CD4-positive, alpha-beta memory T cell (primary cell): ENCODE measurements around the gene CELF2. TPM values are rescaled to one million over a fixed set of nuclear protein-coding genes. Genes with fewer than 3 reads are reported as not detected.

Experiments used
- CTCF ChIA-PET: fragments of 350-600 bp; sonication (Branson Sonifier 250); formaldehyde crosslinking; loops from one replicate; lab custom pipeline; 2021; ENCODE audit warnings: inconsistent platforms; ENCODE audit not compliant: partially characterized antibody; lab: Charles Lee
- POLR2A ChIA-PET: fragments of 350-600 bp; sonication (Branson Sonifier 250); formaldehyde crosslinking; loops from one replicate; lab custom pipeline; 2021; ENCODE audit not compliant: partially characterized antibody; lab: Charles Lee
- DNase-seq, 5 donors: peaks; one replicate each; pipeline versions ENCODE4 v3.0.0 to v3.0.0-alpha.2; 2020 to 2022; ENCODE audit warnings: mixed read lengths in 1 of 5
- H3K27ac ChIP-seq: one replicate; pipeline ENCODE4 v1.7.0; 2013; ENCODE audit warnings: low read depth, low read length
- H3K27me3 ChIP-seq: 2 replicates; pipeline ENCODE4 v1.7.0; 2013; ENCODE audit warnings: mild to moderate bottlenecking, low read length, moderate library complexity; ENCODE audit not compliant: insufficient read depth
- H3K36me3 ChIP-seq: 2 replicates; pipeline ENCODE4 v1.7.0; 2013; ENCODE audit warnings: mild to moderate bottlenecking, low read length, moderate library complexity; ENCODE audit not compliant: insufficient read depth
- H3K4me1 ChIP-seq: 2 replicates; pipeline ENCODE4 v1.7.0; 2013; ENCODE audit warnings: mild to moderate bottlenecking, low read length, moderate library complexity; ENCODE audit not compliant: insufficient read depth
- H3K4me3 ChIP-seq, 2 donors: one replicate each; pipeline ENCODE4 v1.7.0; 2013; ENCODE audit warnings: low read length in 2 of 2, mild to moderate bottlenecking in 1 of 2
- H3K9me3 ChIP-seq, 2 donors: one replicate each; pipeline ENCODE4 v1.7.0; 2013; ENCODE audit warnings: low read length in 2 of 2, control low read depth in 1 of 2; ENCODE audit not compliant: control insufficient read depth in 1 of 2
- H3K27ac Mint-ChIP-seq, 7 donors: one replicate each; pipeline ENCODE4 v1.8.0; 2020 to 2021; ENCODE audit warnings: mixed read lengths in 7 of 7, mild to moderate bottlenecking in 6 of 7, inconsistent platforms in 3 of 7, moderate library complexity in 3 of 7
- H3K27me3 Mint-ChIP-seq, 2 donors: one replicate each; pipeline ENCODE4 v1.8.0; 2020 to 2021; ENCODE audit warnings: mixed read lengths in 2 of 2
- H3K36me3 Mint-ChIP-seq, 2 donors: one replicate each; pipeline ENCODE4 v1.8.0; 2020 to 2021; ENCODE audit warnings: mixed read lengths in 2 of 2, inconsistent platforms in 1 of 2, mild to moderate bottlenecking in 1 of 2
- H3K4me1 Mint-ChIP-seq, 4 donors: one replicate each; pipeline ENCODE4 v1.8.0; 2020 to 2021; ENCODE audit warnings: mixed read lengths in 4 of 4, mild to moderate bottlenecking in 1 of 4
- H3K4me3 Mint-ChIP-seq, 8 donors: one replicate each; pipeline ENCODE4 v1.8.0; 2020 to 2021; ENCODE audit warnings: mixed read lengths in 8 of 8, mild to moderate bottlenecking in 7 of 8, moderate library complexity in 6 of 8, inconsistent platforms in 3 of 8
- H3K9me3 Mint-ChIP-seq, 8 donors: one replicate each; pipeline ENCODE4 v1.8.0; 2020 to 2021; ENCODE audit warnings: mixed read lengths in 8 of 8, mild to moderate bottlenecking in 5 of 8, inconsistent platforms in 3 of 8, moderate library complexity in 1 of 8
- intact Hi-C: fragments of 100-400 bp; cut with micrococcal nuclease; formaldehyde crosslinking; loops from one replicate; pipeline ENCODE4 v1.15.1; 2023
- polyA plus RNA-seq, 2 donors: library from polyadenylated mRNA; unstranded; fragments of 300-500 nt; fragmentation: Illumina TruSeq; gene quantifications; one replicate each; pipeline ENCODE4 v1.2.3, GENCODE V29; 2021
- total RNA-seq, 2 experiments: library from RNA; stranded (reverse); gene quantifications; one replicate each; pipeline ENCODE4 v1.2.3, GENCODE V29; 2021

CELF2 gene
- total and polyA plus RNA-seq, 4 experiments from 2014 or later: 122 to 180 (median 167) TPM

DNA sequence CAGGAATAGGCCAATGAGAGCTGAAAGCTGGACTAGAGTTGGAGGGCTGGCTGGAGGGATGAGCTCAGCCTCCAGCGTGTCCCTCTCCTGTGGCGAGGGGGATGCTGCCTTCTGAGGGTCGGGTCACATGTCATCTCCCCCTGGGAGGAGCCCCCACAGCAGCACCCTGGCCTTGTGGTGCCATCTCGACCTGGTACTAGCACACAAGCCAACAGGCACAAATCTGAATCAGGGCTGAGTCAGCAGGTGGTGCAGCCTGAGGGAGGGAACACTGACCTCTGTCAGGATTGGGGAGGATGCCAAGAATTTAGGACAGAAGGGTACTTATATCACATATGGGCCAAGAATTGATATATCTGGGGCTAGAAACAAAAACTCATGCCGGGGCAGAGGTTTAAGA lies 280.4 kb downstream of the CELF2 start:
- H3K27me3 ChIP-seq: no peaks in the 10 kb centered on the region
- Mint-ChIP-seq H3K27me3 (no peaks in the 10 kb centered on the region), H3K36me3 (peaks cover 86 to 96% of the 10 kb centered on the region in 2 donors), H3K4me1 (peaks cover 4 to 29% (median 23%) of the 10 kb centered on the region in 4 donors), H3K27ac (peak overlapping the region in 5 of 7 donors; percentile 54 to 79 (median 73)), H3K9me3 (peaks cover 0 to 6% (median 0%) of the 10 kb centered on the region in 8 donors), H3K4me3 (no peak overlapping the region)
- DNase-seq: no peak
- H3K9me3 ChIP-seq: no peaks in the 10 kb centered on the region
- CTCF ChIA-PET: no interaction called here
- no peak overlapping the region for H3K4me3 ChIP-seq
- peaks cover 72% of the 10 kb centered on the region for H3K36me3 ChIP-seq
- POLR2A ChIA-PET: interaction anchor here (1.3 kb wide), 1 partner anchor 135 kb away, joined by 3 read pairs; no protein-coding TSS in a partner anchor
- H3K27ac ChIP-seq: no peak overlapping the region
- intact Hi-C loops: no loop called here
- H3K4me1 ChIP-seq: no peaks in the 10 kb centered on the region

GRCh38 chr10:11299125-11299524 lies 281.5 kb downstream of the CELF2 start:
- Histone ChIP-seq H3K4me1 (no peaks in the 10 kb centered on the region), H3K9me3 (no peaks in the 10 kb centered on the region), H3K36me3 (peaks cover 72% of the 10 kb centered on the region), H3K27ac (no peak overlapping the region), H3K4me3 (no peak overlapping the region), H3K27me3 (no peaks in the 10 kb centered on the region)
- Mint-ChIP-seq H3K9me3 (peaks cover 0 to 6% (median 0%) of the 10 kb centered on the region in 8 donors), H3K4me3 (no peak overlapping the region), H3K36me3 (peaks cover 86 to 96% of the 10 kb centered on the region in 2 donors), H3K27ac (peak overlapping the region in 2 of 7 donors; percentile 23 to 59), H3K27me3 (no peaks in the 10 kb centered on the region), H3K4me1 (peaks cover 4 to 36% (median 20%) of the 10 kb centered on the region in 4 donors)
- intact Hi-C loops: no loop called here
- ChIA-PET CTCF (no interaction called here), POLR2A (no interaction called here)
- no peak for DNase-seq

- Histone ChIP-seq H3K4me3 (no peak overlapping the region), H3K4me1 (no peaks in the 10 kb centered on the region), H3K9me3 (no peaks in the 10 kb centered on the region), H3K27ac (no peak overlapping the region), H3K27me3 (no peaks in the 10 kb centered on the region), H3K36me3 (peaks cover 76% of the 10 kb centered on the region)
- no peak for DNase-seq
- H3K9me3 Mint-ChIP-seq: peaks cover 0 to 4% (median 0%) of the 10 kb centered on the region in 8 donors
- peak overlapping the region in 1 of 7 donors; percentile 59 for H3K27ac Mint-ChIP-seq
- peaks cover 5 to 40% (median 16%) of the 10 kb centered on the region in 4 donors for H3K4me1 Mint-ChIP-seq
- no peaks in the 10 kb centered on the region for H3K27me3 Mint-ChIP-seq
- ChIA-PET POLR2A (no interaction called here), CTCF (no interaction called here)
- H3K4me3 Mint-ChIP-seq: no peak overlapping the region
- intact Hi-C loops: no loop called here
- peaks cover 86 to 97% of the 10 kb centered on the region in 2 donors for H3K36me3 Mint-ChIP-seq
Observed at GRCh38 chr10:11300026-11300425, 282.4 kb downstream of the CELF2 start.

DNA sequence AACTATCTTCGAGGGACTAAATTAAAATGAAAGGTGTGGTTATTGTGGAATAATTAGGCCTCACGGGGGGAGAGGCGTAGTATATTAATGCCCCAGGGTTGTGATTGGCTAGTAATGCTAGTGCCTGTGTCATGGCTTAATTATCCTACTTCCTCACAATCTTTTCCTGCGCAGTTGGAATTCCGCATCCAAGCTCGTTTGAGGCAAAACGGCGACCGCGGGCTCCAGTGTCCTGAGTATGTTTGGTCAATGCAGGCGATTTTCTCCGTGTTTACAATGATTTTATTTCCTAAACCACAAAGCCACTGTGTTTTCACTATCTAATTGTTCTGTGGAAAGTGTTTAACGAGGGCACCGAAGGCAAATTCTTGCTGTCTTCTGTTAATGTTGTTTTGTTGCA lies 282.9 kb downstream of the CELF2 start:
- H3K27me3 ChIP-seq: no peaks in the 10 kb centered on the region
- peaks cover 76% of the 10 kb centered on the region for H3K36me3 ChIP-seq
- Mint-ChIP-seq H3K36me3 (peaks cover 87 to 97% of the 10 kb centered on the region in 2 donors), H3K4me1 (peaks cover 4 to 40% (median 16%) of the 10 kb centered on the region in 4 donors), H3K27ac (peak overlapping the region in 2 of 7 donors; percentile 43 to 62), H3K4me3 (no peak overlapping the region), H3K27me3 (no peaks in the 10 kb centered on the region), H3K9me3 (peaks cover 0 to 5% (median 0%) of the 10 kb centered on the region in 8 donors)
- CTCF ChIA-PET: no interaction called here
- H3K4me3 ChIP-seq: no peak overlapping the region
- POLR2A ChIA-PET: no interaction called here
- intact Hi-C loops: no loop called here
- H3K9me3 ChIP-seq: no peaks in the 10 kb centered on the region
- DNase-seq: no peak
- H3K4me1 ChIP-seq: no peaks in the 10 kb centered on the region
- H3K27ac ChIP-seq: no peak overlapping the region

DNA sequence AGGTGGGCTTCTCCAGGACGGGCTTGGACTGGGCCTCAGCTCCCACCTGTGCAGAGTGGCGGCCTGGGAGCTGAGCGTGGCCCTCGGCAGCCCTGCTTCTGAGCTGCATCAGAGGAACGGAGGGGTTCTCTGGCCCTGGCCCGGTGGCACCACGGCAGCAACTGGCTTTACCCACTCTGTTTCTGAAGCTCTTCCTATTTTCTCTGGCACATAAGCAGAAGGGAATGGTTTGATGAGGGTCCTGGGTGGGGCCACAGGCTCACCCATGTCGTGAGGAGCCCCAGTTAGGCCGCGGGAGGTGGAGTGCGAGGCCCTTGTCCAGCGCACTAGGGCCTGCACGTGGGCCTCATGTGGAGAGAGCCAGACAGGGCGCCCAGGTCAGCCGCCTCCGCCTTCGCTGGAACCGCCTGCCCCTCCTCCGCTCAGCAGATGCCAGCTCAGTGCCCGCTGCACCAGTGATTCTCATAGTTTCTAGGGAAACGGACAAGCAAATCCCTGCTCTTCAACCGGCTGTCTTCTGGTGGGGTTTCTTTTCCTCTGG lies 284.0 kb downstream of the CELF2 start:
- H3K9me3 ChIP-seq: no peaks in the 10 kb centered on the region
- no peaks in the 10 kb centered on the region for H3K4me1 ChIP-seq
- H3K27me3 ChIP-seq: no peaks in the 10 kb centered on the region
- H3K36me3 ChIP-seq: peaks cover 82% of the 10 kb centered on the region
- no peak overlapping the region for H3K4me3 ChIP-seq
- CTCF ChIA-PET: no interaction called here
- no peak overlapping the region for H3K4me3 Mint-ChIP-seq
- peak overlapping the region in 1 of 7 donors; percentile 87 for H3K27ac Mint-ChIP-seq
- no peak for DNase-seq
- POLR2A ChIA-PET: no interaction called here
- H3K27ac ChIP-seq: no peak overlapping the region
- intact Hi-C loops: no loop called here
- peaks cover 87 to 97% of the 10 kb centered on the region in 2 donors for H3K36me3 Mint-ChIP-seq
- H3K27me3 Mint-ChIP-seq: no peaks in the 10 kb centered on the region
- peaks cover 0 to 10% (median 1%) of the 10 kb centered on the region in 8 donors for H3K9me3 Mint-ChIP-seq
- peaks cover 4 to 31% (median 19%) of the 10 kb centered on the region in 4 donors for H3K4me1 Mint-ChIP-seq

DNA sequence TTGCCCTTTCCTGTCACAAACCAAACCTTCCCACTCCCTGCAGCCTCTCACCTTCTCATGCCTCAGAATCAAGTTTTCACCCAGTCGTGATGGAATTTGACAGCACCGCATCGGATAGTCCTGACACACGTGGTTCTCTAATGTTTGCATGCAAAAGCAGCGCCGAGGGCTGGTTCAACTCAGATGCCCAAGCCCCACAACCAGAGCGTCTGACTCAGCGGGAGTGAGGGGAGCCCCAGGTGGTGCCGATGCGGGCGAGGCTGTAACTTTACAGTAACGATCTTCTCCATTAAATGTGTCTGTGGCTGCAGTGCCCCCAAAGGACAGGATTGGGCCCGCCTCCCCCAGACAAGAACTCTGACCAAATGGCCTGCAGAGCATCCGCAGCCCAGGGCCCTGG lies 284.5 kb downstream of the CELF2 start:
- Mint-ChIP-seq H3K9me3 (peaks cover 0 to 15% (median 6%) of the 10 kb centered on the region in 8 donors), H3K27me3 (no peaks in the 10 kb centered on the region), H3K36me3 (peaks cover 87 to 97% of the 10 kb centered on the region in 2 donors), H3K27ac (peak overlapping the region in 3 of 7 donors; percentile 36 to 87 (median 57)), H3K4me1 (peaks cover 4 to 30% (median 19%) of the 10 kb centered on the region in 4 donors), H3K4me3 (peak overlapping the region in 1 of 8 donors; percentile 29)
- H3K36me3 ChIP-seq: peaks cover 82% of the 10 kb centered on the region
- H3K9me3 ChIP-seq: no peaks in the 10 kb centered on the region
- H3K27me3 ChIP-seq: no peaks in the 10 kb centered on the region
- CTCF ChIA-PET: no interaction called here
- intact Hi-C loops: no loop called here
- H3K4me1 ChIP-seq: no peaks in the 10 kb centered on the region
- POLR2A ChIA-PET: no interaction called here
- H3K4me3 ChIP-seq: no peak overlapping the region
- no peak overlapping the region for H3K27ac ChIP-seq
- no peak for DNase-seq

- H3K27ac Mint-ChIP-seq: peak overlapping the region in 2 of 7 donors; percentile 31 to 64
- peaks cover 9 to 40% (median 22%) of the 10 kb centered on the region in 4 donors for H3K4me1 Mint-ChIP-seq
- Histone ChIP-seq H3K36me3 (peaks cover 90% of the 10 kb centered on the region), H3K9me3 (peaks cover 0 to 6% of the 10 kb centered on the region in 2 donors), H3K4me1 (no peaks in the 10 kb centered on the region), H3K27ac (no peak overlapping the region), H3K4me3 (no peak overlapping the region), H3K27me3 (no peaks in the 10 kb centered on the region)
- H3K9me3 Mint-ChIP-seq: peaks cover 0 to 28% (median 18%) of the 10 kb centered on the region in 8 donors
- H3K27me3 Mint-ChIP-seq: no peaks in the 10 kb centered on the region
- intact Hi-C loops: no loop called here
- no peak for DNase-seq
- CTCF ChIA-PET: no interaction called here
- POLR2A ChIA-PET: interaction anchor here (0.6 kb wide), 1 partner anchor 62 kb away, joined by 3 read pairs; no protein-coding TSS in a partner anchor
- peaks cover 88 to 96% of the 10 kb centered on the region in 2 donors for H3K36me3 Mint-ChIP-seq
- no peak overlapping the region for H3K4me3 Mint-ChIP-seq
Observed at GRCh38 chr10:11303361-11304170, 285.9 kb downstream of the CELF2 start.
